TTC549 (cell line): ENCODE measurements around the gene TRAPPC14.
"Not testable (repeated sequence)": the region's sequence is repeated elsewhere in the genome, so short reads cannot be mapped to it uniquely, and the experiment has no call there.

Experiments used
- FAIRE-seq: peaks from 2 replicates; lab custom pipeline; 2012; peaks lifted over from hg19 to GRCh38; lab: Jason Lieb, UNC

Gene TRAPPC14, protein sequence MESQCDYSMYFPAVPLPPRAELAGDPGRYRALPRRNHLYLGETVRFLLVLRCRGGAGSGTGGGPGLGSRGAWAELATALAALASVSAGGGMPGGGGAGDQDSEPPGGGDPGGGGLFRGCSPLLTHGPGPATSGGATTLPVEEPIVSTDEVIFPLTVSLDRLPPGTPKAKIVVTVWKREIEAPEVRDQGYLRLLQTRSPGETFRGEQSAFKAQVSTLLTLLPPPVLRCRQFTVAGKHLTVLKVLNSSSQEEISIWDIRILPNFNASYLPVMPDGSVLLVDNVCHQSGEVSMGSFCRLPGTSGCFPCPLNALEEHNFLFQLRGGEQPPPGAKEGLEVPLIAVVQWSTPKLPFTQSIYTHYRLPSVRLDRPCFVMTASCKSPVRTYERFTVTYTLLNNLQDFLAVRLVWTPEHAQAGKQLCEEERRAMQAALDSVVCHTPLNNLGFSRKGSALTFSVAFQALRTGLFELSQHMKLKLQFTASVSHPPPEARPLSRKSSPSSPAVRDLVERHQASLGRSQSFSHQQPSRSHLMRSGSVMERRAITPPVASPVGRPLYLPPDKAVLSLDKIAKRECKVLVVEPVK

DNA sequence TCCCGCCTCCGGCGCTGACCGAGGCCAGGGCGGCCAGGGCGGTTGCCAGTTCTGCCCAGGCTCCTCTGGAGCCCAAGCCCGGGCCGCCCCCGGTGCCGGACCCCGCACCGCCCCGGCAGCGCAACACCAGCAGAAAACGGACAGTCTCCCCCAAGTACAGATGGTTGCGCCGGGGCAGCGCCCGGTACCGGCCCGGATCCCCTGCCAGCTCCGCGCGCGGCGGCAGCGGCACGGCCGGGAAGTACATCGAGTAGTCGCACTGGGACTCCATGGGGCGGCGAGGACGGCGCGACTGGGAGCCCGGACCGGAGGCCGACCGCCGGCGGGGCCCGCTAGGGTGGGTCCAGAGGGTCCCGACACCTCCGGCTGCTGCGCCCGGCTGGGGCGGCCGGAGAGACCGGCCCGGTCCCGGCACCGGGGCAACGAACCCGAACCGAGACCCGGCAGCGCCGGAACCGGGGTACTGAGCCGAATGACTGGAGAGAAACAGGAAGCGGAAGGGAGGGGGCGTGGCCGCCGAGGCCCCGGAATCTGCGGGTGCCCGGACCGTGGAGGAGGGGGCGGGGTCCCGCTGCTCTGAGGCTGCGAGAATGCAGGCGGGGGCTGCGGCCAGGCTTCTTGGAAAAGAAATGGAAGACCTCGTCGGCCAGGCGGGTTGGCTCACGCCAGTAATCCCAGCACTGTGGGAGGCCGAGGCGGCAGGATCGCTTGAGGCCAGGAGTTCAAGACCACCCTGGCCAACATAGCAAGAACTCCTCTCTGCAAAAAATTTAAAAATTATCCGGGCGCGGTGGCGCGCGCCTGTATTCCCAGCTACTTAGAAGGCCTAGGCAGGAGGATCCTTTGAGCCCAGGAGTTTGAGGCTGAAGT lies at the start of gene TRAPPC14:
Gene TRAPPC14 (minus strand): TSS at position 495 of the 870 bp plus-strand sequence. CDS start 224 bp downstream, at position 271.
- no peak for FAIRE-seq

DNA sequence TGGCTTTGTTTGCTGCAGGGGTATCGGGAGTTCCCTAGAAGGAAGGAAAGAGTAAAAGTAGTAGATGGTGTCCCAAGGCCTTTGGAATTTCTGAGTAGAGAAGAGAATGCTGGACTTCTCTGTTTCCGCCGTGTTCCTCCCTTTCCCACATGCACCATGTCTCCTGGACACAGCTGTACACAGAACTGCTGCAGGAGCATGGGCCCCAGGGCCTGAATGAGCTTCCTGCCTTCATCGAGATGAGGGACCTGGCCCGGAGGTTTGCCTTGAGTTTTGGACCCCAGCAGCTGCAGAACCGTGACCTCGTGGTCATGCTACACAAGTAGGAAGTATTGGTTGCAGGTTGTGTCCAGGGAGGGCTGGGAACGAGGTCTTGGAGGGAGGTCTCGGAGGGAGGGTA lies 45.9 kb upstream of the TRAPPC14 start:
- no peak for FAIRE-seq

DNA sequence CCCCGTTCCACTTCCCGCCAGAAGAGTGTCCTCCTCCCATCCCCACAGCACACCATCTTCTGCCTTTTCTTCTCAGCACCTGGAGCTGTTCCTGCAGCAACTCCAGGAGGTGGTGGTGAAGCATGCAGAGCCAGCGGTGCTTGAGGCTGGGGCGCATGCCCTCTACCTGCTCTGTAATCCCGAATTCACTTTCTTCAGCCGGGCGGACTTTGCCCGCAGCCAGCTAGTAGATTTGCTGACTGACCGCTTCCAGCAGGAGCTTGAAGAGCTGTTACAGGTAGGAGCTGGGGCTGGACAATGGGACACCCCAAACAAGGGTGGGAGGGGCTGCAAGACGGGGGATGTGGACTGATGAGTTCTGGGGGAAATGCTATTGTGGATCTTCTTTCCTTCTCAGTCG lies 42.2 kb upstream of the TRAPPC14 start:
- no peak for FAIRE-seq

DNA sequence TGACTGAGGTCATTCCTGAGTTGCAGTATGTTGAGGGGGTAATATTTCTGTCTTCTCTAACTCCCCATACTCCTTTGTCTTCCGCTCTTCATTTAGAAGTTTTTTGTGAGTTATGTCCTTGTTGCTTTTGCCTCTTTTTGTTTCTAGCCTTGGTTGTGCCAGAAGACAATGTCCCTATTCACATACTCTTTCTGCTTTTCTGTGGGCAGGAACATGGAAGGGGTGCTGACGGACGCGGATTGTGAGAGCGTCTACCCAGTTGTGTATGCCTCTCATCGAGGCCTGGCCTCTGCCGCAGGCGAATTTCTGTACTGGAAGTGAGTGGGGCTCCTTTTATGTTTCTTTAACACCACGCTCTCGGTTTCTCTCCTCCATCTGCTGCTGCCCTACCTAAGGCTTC lies 39.7 kb upstream of the TRAPPC14 start:
- FAIRE-seq = no peak

DNA sequence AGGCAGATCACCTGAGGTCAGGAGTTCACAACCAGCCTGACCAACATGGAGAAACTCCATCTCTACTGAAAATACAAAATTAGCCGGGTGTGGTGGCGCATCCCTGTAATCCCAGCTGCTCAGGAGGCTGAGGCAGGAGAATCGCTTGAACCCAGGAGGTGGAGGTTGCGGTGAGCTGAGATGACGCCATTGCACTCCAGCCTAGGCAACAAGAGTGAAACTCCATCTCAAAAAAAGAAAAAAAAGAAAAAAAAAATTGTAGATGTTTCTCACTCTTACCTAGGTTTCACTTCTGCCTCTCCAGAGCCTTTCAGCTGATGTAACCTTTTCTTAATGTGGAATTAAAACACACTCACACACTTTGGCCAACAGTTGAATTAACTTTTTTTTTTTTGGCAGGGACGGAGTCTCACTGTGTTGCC lies 37.4 kb upstream of the TRAPPC14 start:
- FAIRE-seq = not testable (repeated sequence)

DNA sequence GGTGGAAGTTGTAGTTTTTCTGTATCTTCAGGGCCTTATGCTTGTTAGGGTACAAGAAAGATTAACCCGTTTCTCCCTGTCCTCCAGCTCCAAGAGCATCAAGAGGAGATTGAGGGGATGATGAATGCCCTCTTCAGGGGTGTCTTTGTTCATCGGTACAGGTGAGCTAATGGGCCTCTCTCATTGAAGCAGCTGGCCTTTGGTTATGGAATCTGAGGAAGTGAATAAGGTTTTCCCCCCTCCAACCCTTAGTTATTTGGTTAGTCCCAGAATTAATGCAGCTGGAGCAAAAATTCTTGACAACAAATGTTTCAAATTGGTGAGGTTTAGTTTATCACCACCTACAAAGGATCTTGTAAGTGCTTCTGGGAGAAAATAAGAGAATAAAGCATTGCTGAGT lies 36.7 kb upstream of the TRAPPC14 start:
- no peak for FAIRE-seq

DNA sequence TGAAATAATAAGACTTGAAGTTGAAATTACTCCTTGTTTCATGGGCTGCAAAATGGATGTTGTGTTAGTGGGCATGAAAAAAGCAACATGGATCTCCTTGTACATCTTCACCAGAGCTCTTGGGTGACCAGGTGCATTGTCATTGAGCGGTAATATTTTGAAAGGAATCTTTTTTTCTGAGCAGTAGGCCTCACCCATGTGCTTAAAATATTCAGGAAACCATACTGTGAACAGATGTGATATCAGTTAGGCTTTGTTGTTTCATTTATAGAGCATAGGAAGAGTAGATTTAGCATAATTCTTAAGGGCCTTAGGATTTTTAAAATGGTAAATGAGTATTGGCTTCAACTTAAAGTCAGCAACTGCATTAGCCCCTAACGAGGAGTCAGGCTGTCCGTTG lies 34.4 kb upstream of the TRAPPC14 start:
- FAIRE-seq = no peak

DNA sequence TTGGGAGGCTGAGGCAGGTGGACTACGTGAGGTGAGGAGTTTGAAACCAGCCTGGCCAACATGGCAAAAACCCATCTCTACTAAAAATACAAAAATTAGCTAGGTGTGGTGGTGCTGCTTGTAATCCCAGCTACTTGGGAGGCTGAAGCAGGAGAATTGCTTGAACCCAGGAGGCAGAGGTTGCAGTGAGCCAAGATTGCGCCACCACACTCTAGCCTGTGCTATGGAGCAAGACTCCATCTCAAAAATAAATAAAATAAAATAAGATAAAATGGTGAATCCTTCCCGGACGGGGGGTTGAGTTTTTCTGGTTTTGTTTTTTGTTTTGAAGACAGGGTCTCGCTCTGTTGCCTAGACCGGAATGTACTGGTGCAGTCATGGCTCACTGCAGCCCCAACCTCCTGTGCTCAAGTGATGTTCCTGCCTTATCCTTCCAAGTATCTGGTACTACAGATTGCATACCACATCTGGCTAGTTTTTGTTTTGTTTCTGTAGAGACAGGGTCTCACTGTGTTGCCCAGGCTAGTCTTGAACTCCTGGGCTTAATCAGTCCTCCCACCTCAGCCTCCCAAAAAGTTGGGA lies 33.8 kb upstream of the TRAPPC14 start:
- FAIRE-seq = not testable (repeated sequence)

DNA sequence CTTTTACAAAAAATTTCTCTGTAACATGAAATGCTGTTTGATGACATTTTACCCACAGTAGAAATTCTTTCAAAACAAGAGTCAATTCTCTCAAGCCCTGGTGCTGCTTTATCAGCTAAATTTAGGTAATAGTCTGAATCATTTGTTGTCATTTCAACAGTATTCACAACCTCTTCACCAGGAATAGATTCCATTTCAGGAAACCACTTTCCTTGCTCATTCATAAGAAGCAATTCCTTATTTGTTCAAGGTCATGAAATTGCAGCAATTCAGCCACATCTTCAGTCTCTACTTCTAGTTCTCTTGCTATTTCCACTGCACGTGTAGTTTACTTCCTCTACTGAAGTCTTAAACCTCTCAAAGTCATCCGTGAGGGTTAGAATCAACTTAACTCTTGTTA lies 33.3 kb upstream of the TRAPPC14 start:
- no peak for FAIRE-seq

DNA sequence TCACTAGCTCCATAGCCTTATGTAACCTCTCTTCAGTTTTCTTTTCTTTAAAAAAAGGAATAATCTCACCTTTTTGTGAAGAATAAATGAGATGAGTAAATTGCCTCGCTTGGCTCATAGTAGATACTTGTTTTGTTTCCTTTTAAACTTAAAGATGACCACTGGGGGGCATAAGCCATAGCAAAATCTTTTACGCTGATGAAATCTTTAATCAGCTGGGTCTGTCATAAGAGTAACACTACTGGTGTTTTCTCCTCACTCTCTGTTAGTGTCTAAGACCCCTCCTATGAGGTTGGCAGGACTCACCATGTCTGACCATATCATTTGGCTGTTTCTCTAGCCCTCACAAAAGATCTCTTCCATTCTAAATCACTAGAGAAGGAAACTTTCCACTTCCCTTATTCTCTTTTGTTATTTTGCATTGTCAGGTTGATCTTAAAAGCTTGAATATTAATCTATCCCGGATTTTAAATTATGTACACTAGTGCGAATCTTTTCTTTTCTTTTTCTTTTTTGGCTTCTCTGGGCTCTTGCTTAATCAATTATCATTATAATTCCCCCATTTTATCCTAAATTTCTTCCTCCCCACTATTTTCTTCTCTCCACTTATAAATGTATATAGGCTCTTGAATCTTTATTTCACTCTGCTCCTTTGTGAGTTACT lies 31.7 kb upstream of the TRAPPC14 start:
- FAIRE-seq = peak; percentile 31

DNA sequence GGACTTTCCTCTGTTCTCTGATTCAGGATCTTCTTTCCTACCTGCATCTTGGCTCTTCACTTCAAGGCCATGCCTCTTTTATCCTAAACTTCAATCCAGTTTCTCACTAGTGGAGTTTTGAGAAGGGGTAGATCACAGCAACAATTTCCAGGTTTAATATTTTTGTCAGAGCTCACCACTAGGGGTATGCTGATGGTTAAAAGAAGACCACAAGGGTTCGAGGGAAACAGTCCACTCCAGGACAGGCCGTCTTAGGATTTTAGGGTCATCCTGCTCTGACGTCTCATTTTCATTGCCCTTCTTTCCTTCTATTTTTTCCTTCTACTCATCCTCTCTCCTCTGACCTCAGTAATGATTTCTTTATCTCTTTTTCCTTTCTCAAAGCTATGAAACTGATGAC lies 30.5 kb upstream of the TRAPPC14 start:
- no peak for FAIRE-seq

DNA sequence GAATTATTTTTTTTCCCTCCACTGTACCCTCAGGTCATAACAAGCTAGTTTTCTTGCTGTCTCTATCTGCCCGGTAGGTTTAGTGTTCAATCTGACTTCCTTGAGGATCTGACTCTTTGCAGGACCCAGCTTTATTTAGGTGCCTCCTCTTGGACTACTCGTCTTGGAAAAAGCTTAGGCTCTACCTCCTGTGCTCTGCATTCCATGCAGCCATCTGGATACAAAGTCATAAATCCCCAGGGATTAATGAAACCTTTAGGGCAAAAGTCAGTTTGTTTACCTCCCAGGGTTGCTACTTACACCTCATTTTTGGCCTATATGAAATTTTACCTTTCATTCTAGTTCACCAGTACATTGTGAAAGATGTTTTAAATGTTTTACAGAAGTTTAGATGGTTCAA lies 27.2 kb upstream of the TRAPPC14 start:
- no peak for FAIRE-seq

DNA sequence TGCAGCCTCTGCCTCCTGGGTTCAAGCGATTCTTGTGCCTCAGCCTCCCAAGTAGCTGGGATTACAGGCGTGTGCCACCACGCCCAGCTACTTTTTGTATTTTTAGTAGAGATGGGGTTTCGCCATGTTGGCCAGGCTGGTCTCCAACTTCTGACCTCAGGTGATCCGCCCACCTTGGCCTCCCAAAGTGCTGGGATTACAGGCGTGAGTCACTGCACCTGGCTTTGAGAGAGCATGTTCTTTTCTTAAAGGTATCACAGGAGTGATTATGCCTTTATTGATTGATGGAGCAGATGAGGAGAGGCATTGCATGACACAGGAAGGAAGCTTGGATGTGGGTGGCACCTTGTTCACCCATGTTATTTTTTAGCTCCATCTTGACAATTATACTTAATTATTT lies 24.6 kb upstream of the TRAPPC14 start:
- not testable (repeated sequence) for FAIRE-seq

DNA sequence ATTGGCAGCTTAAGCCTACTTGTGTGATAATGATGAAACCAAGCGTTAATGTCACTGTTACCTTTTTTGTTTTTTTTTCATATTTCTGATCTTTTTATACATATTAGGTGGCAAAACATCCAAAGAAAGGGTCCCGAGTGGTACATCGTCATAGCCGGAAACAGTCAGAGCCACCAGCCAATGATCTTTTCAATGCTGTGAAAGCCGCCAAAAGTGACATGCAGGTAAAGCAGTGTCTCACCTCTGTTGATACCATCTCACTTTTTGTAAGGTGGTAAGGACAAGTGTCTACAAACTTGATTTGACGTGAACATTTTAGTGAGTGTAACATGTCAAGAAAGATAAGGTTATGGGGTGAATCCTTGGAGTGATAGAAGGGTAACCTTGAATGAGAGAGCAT lies 24.1 kb upstream of the TRAPPC14 start:
- FAIRE-seq = not testable (repeated sequence)

DNA sequence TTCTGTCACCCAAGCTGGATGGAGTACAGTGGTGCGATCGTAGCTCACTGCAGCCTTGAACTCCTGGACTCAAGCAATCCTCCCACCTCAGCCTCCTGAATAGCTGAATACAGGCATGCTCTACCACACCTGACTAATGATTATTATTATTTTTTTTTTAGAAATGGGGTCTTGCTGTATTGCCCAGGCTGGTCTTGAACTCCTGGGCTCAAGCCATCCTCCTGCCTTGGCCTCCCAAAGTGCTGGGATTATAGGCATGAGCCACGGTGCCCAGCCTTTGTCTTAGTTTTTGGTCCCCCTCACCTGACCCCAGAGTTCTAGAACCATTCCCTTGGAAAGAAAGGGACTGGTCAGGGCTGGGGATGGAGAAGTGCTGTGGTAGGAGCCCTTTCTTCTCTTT lies 21.6 kb upstream of the TRAPPC14 start:
- FAIRE-seq = not testable (repeated sequence)

DNA sequence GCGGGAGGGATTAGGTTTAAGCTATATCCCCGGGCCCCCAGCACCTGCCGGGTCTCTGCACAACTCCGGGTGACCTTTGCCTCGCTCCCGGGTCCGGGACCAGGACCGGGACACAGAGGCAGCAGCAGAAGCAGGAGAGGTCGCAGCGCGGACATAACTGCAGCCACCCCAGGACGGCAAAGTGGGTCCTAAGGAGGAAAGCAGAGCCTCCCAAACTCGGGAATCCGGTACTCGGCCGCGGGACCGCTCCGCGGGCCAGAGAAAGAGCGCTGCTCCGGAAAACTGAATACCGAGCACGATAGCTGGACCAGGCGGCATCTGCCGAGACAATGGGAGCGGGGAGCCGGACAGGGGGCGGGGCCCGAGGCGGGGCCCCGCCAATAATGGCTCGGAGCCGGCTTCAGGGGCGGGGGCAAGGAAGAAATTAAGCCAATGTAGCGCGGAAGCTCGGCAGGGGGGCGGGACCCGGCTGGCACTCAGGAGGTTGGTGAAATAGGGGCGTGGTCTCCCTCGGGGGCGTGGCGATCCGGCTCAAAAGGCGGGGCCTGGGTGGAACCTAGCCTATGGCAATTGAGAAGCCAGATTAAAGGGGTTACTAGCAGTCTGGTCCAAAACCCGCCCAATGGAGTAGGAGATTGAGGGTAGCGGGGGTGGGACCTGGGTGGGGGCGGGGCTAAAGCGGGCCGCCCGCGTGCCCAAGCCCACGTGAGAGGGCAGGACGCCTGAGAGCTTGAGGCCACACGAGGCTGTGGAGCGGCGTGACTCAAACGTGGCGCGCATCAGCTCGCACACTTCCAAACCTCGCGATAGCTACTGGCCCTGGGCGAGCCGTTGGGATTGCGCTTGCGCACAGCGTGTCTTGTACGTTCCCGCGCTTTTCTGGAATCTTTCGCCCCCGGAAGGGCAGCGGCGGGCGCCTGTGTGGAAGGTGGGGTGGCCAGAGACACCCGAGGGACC lies 18.8 kb upstream of the TRAPPC14 start, which contains the start of the genes GPC2 and STAG3:
Gene GPC2 (minus strand): TSS at position 337 of the 957 bp plus-strand sequence. CDS start 182 bp downstream, at position 155.
Gene STAG3 (plus strand): TSS at position 874 of the 957 bp plus-strand sequence. CDS start 2,639 bp downstream, outside the sequence.
- peak; percentile 93 for FAIRE-seq

DNA sequence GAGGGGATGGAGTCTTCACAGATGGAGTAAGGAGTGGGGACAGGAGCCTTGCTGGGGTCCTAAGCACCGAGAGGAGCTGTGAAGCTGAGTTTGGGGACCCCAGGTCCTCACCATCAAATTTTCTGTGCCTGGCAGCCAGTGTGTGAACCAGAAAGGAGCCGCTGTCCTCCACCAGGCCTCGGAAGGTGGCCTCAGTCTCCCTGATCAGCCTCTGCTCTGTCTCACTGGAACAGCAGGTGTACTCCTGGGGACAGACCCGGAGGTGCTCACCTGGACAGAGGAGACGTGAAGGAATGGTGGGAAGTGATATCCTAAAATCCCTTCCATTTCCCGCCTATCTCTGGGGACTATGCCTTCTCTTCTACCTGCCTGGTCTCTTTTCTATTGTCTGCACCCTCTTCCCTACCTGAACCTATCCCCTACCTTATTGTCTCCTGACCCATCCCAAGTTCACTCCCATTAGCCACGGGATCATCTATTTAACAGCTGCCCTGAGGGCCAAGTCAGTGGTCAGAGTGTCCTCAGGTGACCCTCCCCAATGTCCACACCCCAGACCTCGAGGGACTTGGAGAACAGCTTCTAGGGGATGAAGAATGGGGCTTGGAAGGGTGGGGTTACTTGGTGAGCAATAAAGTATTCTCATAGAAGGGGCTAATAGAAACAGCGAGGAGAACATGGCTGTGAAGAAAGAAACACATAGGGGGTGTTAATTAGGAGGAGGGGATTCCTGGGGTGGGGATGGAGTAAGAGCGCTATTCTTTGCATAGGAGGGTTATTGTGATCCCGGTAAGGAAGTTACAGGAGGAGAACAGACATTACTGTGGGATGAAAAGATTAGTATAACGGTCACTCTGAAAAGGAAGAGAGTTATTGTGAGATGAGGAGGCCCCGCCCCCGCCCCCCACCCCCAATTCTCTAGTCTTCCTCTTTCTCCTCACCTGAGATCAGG lies 17.8 kb upstream of the TRAPPC14 start:
- no peak for FAIRE-seq

DNA sequence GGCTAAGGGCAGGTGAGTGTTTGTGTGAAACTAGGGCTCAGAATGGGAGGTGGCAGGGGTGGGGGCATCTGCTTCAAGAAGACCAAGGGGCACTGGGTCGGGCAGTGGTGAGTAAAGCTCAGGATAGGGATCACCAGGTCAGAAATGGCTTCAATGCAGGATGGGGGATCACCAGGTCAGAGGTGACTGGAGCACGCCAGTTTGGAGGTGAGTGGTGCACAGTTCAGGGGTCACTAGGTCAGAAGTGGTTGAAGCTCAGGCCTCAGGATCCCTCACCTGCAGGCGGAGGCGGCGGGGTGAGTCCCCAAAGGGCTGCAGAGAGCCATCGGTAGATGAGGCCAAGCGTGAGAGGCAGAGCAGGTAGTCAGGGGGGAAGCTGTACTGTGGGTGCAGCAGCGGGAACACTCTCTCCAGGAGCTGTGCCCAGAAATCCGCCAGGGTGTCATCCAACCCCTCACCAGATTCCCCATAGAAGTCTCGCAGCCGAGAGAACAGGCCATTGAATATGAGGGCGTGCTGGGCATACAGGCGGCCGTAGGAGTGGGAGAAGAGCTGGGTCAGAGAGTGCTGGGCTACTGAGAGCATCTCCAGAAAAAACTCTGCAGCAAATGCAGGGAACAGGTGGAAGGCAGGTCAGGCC lies 16.9 kb upstream of the TRAPPC14 start:
- no peak for FAIRE-seq

DNA sequence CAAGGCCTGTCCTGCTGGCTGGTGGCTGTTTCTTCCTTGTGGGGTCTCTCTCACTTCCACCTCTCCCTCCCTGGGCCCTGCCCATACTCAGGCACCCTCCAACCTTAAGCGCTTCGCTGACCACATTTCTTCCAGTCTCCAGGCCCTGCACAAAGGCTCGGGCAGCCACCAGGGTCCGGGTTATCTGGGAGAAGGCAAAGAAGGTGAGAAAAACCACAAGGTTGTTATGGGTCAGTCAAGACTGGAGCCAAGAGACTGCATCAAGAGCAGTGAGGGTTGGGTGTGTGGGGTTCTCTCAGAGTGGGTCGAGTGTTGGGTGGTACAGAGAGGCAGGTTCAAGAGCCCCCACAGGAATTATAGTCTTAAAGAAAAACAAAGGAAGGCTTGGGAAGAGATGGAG lies 16.1 kb upstream of the TRAPPC14 start:
- no peak for FAIRE-seq
